Stomach (tissue), 4 donors: Measurements from ENCODE around the gene PLD5.

Source experiments
- CTCF ChIP-seq, 7 experiments: fragments of 450-650 bp in 4 of 7; fragments of 200-600 bp in 3 of 7; sonication (generic) in 3 of 7; IDR thresholded peaks; one replicate each; pipeline ENCODE4 v1.5.1; 2016 to 2019; ENCODE audit warnings: antibody characterized with exemption in 7 of 7, control low read depth in 2 of 7, mild to moderate bottlenecking in 1 of 7
- EP300 ChIP-seq: sonication (generic); formaldehyde crosslinking; IDR thresholded peaks from one replicate; pipeline ENCODE4 v1.6.1; 2017; ENCODE audit warnings: antibody characterized with exemption
- POLR2AphosphoS5 ChIP-seq, 3 donors: sonication (generic); formaldehyde crosslinking; IDR thresholded peaks; one replicate each; pipeline ENCODE4 v1.6.1; 2016; ENCODE audit warnings: antibody characterized with exemption in 3 of 3

DNA sequence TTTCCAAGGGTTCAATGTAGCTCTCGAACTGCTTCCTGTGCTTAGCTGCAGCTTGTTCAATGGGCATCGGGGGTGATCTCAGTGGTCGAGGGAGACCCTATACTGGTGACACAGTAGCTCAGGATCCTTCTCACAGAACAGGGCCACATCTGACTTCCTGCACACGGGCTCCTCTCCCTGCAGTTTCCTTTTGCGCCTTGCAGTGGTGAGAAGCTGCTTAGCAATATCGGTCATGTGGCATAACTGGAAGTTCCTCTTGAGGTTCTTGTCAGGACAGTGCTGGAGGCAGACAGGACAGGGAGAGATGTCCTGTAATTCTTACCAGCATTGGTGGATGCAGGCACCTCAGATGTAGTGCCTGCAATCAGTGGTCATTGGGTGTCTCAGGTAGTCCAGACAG is 385.1 kb downstream of the PLD5 start:
- no peak for TF ChIP-seq EP300
- no peak for TF ChIP-seq CTCF (IDR thresholded peaks at IDR 0.05)
- no peak for TF ChIP-seq POLR2AphosphoS5 (IDR thresholded peaks at IDR 0.05)
